ENCODE results near the gene ALDH1A2.

Gene ALDH1A2

GRCh38 chr15:57992761-57993355 is 72.7 kb downstream of the ALDH1A2 start:
- H3K4me1 ChIP-seq (ENCODE audit: control insufficient read depth, low read length), result no peaks in the 10 kb centered on the region
- H3K4me3 ChIP-seq (ENCODE audit: low read length), result no peak overlapping the region
- no peaks in the 10 kb centered on the region for H3K9me3 ChIP-seq (ENCODE audit: control insufficient read depth, insufficient read depth, low read length)
- H3K36me3 ChIP-seq (ENCODE audit: control insufficient read depth, low read length), result no peaks in the 10 kb centered on the region
- no peak overlapping the region for H3K27ac ChIP-seq (ENCODE audit: low read depth, low read length)
- no peaks in the 10 kb centered on the region for H3K79me2 ChIP-seq (ENCODE audit: control insufficient read depth, low read length)
- no peaks in the 10 kb centered on the region for H3K27me3 ChIP-seq (ENCODE audit: control insufficient read depth, low read length)
- H3F3A ChIP-seq (ENCODE audit: control insufficient read depth, insufficient read depth), result no peaks in the 10 kb centered on the region
- TF ChIP-seq EZH2phosphoT487 (IDR thresholded peaks at IDR 0.05; ENCODE audit: borderline replicate concordance, low read length) (no peak), CTCF (IDR thresholded peaks at IDR 0.05; ENCODE audit: low read depth, low read length, poor library complexity, severe bottlenecking) (no peak)
- no peaks in the 10 kb centered on the region for H3K9me2 ChIP-seq (replicated peaks; ENCODE audit: control insufficient read depth, low read length)
- H4K20me1 ChIP-seq (ENCODE audit: control insufficient read depth, insufficient read depth, low read depth, low read length), result no peaks in the 10 kb centered on the region
- H3K4me2 ChIP-seq (ENCODE audit: low read length), result no peak overlapping the region

GRCh38 chr15:57973534-57973933 is 92.0 kb downstream of the ALDH1A2 start:
- H3K9me3 ChIP-seq (ENCODE audit: control insufficient read depth, insufficient read depth, low read length), result no peaks in the 10 kb centered on the region
- H4K20me1 ChIP-seq (ENCODE audit: control insufficient read depth, insufficient read depth, low read depth, low read length), result no peaks in the 10 kb centered on the region
- no peaks in the 10 kb centered on the region for H3F3A ChIP-seq (ENCODE audit: control insufficient read depth, insufficient read depth)
- no peak for TF ChIP-seq EZH2phosphoT487 (IDR thresholded peaks at IDR 0.05; ENCODE audit: borderline replicate concordance, low read length)
- TF ChIP-seq CTCF (IDR thresholded peaks at IDR 0.05; ENCODE audit: low read depth, low read length, poor library complexity, severe bottlenecking), result no peak
- no peaks in the 10 kb centered on the region for H3K9me2 ChIP-seq (replicated peaks; ENCODE audit: control insufficient read depth, low read length)
- H3K4me2 ChIP-seq (ENCODE audit: low read length), result no peak overlapping the region
- no peaks in the 10 kb centered on the region for H3K27me3 ChIP-seq (ENCODE audit: control insufficient read depth, low read length)
- H3K27ac ChIP-seq (ENCODE audit: low read depth, low read length), result no peak overlapping the region
- no peaks in the 10 kb centered on the region for H3K36me3 ChIP-seq (ENCODE audit: control insufficient read depth, low read length)
- H3K4me1 ChIP-seq (ENCODE audit: control insufficient read depth, low read length), result no peaks in the 10 kb centered on the region
- H3K79me2 ChIP-seq (ENCODE audit: control insufficient read depth, low read length), result no peaks in the 10 kb centered on the region
- H3K4me3 ChIP-seq (ENCODE audit: low read length), result no peak overlapping the region

- Histone ChIP-seq H3K4me1 (ENCODE audit: control insufficient read depth, low read length) (no peaks in the 10 kb centered on the region), H4K20me1 (ENCODE audit: control insufficient read depth, insufficient read depth, low read depth, low read length) (no peaks in the 10 kb centered on the region), H3K36me3 (ENCODE audit: control insufficient read depth, low read length) (no peaks in the 10 kb centered on the region), H3K9me2 (replicated peaks; ENCODE audit: control insufficient read depth, low read length) (no peaks in the 10 kb centered on the region), H3K4me3 (ENCODE audit: low read length) (no peak overlapping the region), H3F3A (ENCODE audit: control insufficient read depth, insufficient read depth) (no peaks in the 10 kb centered on the region), H3K79me2 (ENCODE audit: control insufficient read depth, low read length) (no peaks in the 10 kb centered on the region), H3K27me3 (ENCODE audit: control insufficient read depth, low read length) (no peaks in the 10 kb centered on the region), H3K4me2 (ENCODE audit: low read length) (no peak overlapping the region), H3K27ac (ENCODE audit: low read depth, low read length) (no peak overlapping the region), H3K9me3 (ENCODE audit: control insufficient read depth, insufficient read depth, low read length) (no peaks in the 10 kb centered on the region)
- TF ChIP-seq CTCF (IDR thresholded peaks at IDR 0.05; ENCODE audit: low read depth, low read length, poor library complexity, severe bottlenecking) (no peak), EZH2phosphoT487 (IDR thresholded peaks at IDR 0.05; ENCODE audit: borderline replicate concordance, low read length) (no peak)
Measured at GRCh38 chr15:57972864-57973263, 92.6 kb downstream of the ALDH1A2 start.
